ENCODE data around the gene RASGRP2. TPM values are rescaled to one million over a fixed set of nuclear protein-coding genes. Genes with fewer than 3 reads are reported as not detected.

Gene RASGRP2
- total RNA-seq, 2 donors from 2014 or later: 13.3 to 28.7 TPM

- Histone ChIP-seq H3K9me3 (no peaks in the 10 kb centered on the region), H3K4me1 (replicated peaks) (no peaks in the 10 kb centered on the region), H3K27me3 (replicated peaks; ENCODE audit: insufficient read depth) (no peaks in the 10 kb centered on the region), H3K27ac (no peak overlapping the region), H3K36me3 (no peaks in the 10 kb centered on the region), H3K4me3 (no peak overlapping the region)
- no peak for DNase-seq (ENCODE audit: low spot score)
- 94% methylated on average over 40 of the region's 43 CpGs for WGBS
- intact Hi-C loops (cut with DNase I): no loop called here
- TF ChIP-seq POLR2AphosphoS5 (IDR thresholded peaks at IDR 0.05) (no peak), POLR2A (IDR thresholded peaks at IDR 0.05) (no peak)
- TF ChIP-seq, protein P1, sequence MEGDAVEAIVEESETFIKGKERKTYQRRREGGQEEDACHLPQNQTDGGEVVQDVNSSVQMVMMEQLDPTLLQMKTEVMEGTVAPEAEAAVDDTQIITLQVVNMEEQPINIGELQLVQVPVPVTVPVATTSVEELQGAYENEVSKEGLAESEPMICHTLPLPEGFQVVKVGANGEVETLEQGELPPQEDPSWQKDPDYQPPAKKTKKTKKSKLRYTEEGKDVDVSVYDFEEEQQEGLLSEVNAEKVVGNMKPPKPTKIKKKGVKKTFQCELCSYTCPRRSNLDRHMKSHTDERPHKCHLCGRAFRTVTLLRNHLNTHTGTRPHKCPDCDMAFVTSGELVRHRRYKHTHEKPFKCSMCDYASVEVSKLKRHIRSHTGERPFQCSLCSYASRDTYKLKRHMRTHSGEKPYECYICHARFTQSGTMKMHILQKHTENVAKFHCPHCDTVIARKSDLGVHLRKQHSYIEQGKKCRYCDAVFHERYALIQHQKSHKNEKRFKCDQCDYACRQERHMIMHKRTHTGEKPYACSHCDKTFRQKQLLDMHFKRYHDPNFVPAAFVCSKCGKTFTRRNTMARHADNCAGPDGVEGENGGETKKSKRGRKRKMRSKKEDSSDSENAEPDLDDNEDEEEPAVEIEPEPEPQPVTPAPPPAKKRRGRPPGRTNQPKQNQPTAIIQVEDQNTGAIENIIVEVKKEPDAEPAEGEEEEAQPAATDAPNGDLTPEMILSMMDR (IDR thresholded peaks at IDR 0.05): no peak
These were observed 9.6 kb upstream of the RASGRP2 start for GRCh38 chr11:64753380-64754123.

GRCh38 chr11:64753019-64753379 is 9.1 kb upstream of the RASGRP2 start:
- no peak for TF ChIP-seq POLR2A (IDR thresholded peaks at IDR 0.05)
- no peak for TF ChIP-seq POLR2AphosphoS5 (IDR thresholded peaks at IDR 0.05)
- TF ChIP-seq, protein P1 (IDR thresholded peaks at IDR 0.05): no peak
- Histone ChIP-seq H3K4me3 (no peak overlapping the region), H3K36me3 (no peaks in the 10 kb centered on the region), H3K27ac (no peak overlapping the region), H3K9me3 (no peaks in the 10 kb centered on the region), H3K27me3 (replicated peaks; ENCODE audit: insufficient read depth) (no peaks in the 10 kb centered on the region), H3K4me1 (replicated peaks) (no peaks in the 10 kb centered on the region)
- WGBS: 89% methylated on average over 7 of the region's 7 CpGs
- intact Hi-C loops (cut with DNase I): no loop called here
- no peak for DNase-seq (ENCODE audit: low spot score)

- no peak for DNase-seq (ENCODE audit: low spot score)
- 83% methylated on average over 14 of the region's 14 CpGs for WGBS
- Histone ChIP-seq H3K9me3 (no peaks in the 10 kb centered on the region), H3K27ac (no peak overlapping the region), H3K27me3 (replicated peaks; ENCODE audit: insufficient read depth) (no peaks in the 10 kb centered on the region), H3K4me3 (no peak overlapping the region), H3K4me1 (replicated peaks) (no peaks in the 10 kb centered on the region), H3K36me3 (no peaks in the 10 kb centered on the region)
- TF ChIP-seq, protein P1 (IDR thresholded peaks at IDR 0.05): no peak
- TF ChIP-seq POLR2AphosphoS5 (IDR thresholded peaks at IDR 0.05): no peak
- TF ChIP-seq POLR2A (IDR thresholded peaks at IDR 0.05): no peak
- intact Hi-C loops (cut with DNase I): no loop called here
These were observed 8.4 kb upstream of the RASGRP2 start for GRCh38 chr11:64752175-64752970.

- Histone ChIP-seq H3K4me3 (no peak overlapping the region), H3K9me3 (no peaks in the 10 kb centered on the region), H3K27me3 (replicated peaks; ENCODE audit: insufficient read depth) (no peaks in the 10 kb centered on the region), H3K36me3 (no peaks in the 10 kb centered on the region), H3K27ac (no peak overlapping the region), H3K4me1 (replicated peaks) (no peaks in the 10 kb centered on the region)
- no peak for TF ChIP-seq POLR2AphosphoS5 (IDR thresholded peaks at IDR 0.05)
- TF ChIP-seq POLR2A (IDR thresholded peaks at IDR 0.05): no peak
- TF ChIP-seq, protein P1 (IDR thresholded peaks at IDR 0.05): no peak
- 91% methylated on average over 9 of the region's 9 CpGs for WGBS
- intact Hi-C loops (cut with DNase I): no loop called here
- DNase-seq (ENCODE audit: low spot score): no peak
These were observed 7.6 kb upstream of the RASGRP2 start for GRCh38 chr11:64751580-64751979.

Measured in prostate gland (tissue), 2 donors.